GM19395 (cell line): Measurements from ENCODE around the gene TCAIM.

Experiments used
- ATAC-seq: cut with Tn5 transposase; IDR thresholded peaks from one replicate; pipeline ENCODE4 v1.9.1; 2021; ENCODE audit warnings: mild to moderate bottlenecking, moderate library complexity; ENCODE audit not compliant: unreplicated experiment

The TCAIM gene

DNA sequence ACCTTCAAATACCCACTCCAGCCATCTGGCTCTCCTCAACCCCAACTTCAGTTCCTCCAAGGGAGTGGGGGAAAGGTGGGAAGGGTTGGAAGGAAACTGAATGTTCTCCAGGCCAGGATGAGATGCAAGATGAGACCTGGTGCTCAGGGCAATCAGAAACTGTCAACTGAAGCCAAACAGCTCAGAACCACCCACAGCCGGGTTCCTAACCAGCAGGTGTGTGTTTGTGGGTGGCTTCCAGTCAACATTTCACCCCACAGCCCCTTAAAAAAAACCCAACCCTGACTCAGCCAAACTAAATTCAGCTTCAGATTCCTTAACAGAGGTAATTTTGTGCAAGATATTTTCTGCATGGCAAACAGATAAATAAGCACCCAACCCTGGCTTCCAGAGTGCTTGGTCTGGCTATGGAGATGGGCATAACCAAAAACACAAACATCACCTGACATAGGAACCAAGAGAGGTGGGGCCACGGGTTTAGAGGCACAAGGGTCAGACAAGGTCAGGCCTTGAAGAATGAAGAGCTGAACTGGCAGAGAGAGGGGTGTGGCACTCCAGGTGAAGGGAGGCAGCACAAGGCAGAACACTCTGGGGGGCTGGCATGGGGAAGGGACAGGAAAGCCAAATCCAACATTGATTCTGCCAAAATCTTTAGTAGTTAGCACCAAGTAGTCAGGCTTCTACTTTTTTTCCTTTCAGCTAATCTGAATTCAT lies 104.2 kb downstream of the TCAIM start:
- ATAC-seq, result no peak

DNA sequence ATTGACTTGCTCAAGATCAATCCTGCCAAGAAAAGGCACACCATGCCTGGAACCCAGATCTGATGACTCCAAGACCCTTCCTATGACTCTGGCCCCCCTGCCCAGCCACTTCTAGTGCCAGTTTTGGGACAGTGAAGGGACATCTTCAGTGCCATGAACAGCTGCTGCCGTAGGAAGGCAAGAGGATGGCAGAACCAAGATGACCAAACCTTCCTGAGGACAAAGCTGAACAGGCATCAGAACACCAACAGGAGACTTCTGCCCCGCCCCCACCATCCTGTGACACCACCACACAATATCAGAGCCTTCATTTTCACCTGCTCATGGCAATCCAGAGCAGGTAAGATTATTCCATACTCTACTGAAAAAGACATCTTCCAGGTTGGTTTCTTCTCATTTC lies 105.9 kb downstream of the TCAIM start:
- no peak for ATAC-seq

DNA sequence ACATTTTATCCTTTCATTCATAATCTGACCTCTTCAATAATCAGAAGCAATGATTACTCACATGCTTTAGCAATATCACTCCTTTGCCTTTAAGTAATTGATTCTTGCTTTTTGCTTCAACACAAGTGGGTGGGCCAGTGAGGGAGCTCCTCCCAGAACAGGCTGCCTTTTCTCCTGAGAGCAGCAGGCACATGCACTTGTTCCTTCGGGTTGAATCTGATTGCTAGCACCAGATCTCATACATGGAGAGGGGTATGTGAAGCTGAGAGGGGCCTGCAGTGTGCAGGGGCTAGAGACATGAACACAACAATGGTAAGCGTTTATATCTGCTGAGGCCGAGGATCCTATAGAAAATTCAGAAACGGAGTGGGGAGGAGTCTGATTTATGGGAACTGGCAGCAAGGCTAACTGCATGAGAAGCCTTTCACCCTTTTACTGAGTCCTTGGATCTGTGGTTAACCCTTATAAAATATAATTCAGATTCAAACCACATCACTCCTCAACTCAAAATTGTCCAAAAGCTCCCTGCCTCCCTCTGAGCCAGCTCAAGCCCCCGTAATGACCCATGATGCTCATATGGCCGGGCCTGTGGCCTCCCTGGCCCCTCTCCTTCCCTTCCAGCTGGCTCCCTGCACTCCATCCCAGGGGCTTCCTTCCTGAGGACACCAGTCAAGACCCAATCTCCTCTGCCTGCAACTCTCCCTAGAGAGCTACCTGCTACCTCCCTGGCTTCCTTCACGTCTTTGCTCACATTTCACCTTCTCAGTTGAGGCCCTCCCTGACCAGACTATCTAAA lies 106.5 kb downstream of the TCAIM start:
- ATAC-seq, result no peak

DNA sequence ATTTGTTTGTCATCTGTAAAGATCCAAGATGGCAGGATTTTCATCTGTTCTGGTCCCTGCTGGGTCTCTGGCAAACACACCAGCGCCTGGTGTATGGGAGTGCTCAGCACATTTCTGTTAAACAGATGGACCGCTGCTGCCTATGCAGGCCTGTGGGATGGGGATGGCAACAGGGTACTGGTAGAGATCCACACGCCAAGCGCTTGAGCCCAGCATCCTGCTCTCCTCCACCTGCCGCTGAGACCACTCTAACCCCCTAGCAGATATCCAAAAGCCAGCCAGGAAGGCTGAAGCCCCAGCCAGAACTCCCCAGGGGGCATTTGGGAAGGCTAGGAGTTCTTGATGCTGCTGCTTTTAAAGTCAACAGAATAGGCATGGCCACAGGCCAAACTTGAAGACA lies 107.2 kb downstream of the TCAIM start:
- ATAC-seq, result no peak

DNA sequence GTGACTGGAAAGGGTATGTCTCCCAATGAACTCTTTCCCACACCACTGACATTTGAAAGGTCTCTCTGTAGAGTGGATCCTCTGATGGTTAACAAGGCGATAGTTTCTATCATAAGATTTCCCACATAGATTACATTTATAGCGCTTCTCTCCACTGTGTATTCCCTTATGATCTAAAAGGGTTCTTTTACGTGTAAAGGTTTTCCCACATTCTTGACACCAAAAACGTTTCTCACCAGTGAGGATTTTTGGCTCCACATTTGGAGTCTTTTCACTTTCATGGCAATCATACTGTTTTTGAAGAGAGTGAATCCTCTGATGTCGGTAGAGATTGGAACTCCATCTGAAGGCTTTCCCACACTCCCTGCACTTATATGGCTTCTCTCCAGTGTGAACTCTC lies 108.4 kb downstream of the TCAIM start:
- ATAC-seq, result no peak

DNA sequence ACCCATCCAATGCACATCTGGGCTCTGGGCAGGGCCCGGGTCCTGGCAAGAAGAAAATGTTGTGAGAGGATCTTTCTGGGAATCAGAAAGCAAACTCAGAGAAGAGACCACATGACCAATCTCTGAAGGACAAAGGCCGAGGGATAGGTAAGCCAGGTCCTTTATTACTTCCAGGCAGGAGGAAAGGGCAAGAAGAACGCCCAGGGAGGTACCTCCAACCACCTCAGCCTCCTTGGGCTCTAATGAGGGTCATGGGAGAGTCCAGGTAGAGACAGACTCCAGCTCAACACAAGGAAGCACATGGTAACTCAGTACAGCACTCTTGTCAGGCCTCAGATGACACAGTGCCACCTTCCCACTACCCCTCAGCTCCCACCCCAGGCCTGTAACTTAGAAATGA lies 112.9 kb downstream of the TCAIM start:
- ATAC-seq, result no peak

DNA sequence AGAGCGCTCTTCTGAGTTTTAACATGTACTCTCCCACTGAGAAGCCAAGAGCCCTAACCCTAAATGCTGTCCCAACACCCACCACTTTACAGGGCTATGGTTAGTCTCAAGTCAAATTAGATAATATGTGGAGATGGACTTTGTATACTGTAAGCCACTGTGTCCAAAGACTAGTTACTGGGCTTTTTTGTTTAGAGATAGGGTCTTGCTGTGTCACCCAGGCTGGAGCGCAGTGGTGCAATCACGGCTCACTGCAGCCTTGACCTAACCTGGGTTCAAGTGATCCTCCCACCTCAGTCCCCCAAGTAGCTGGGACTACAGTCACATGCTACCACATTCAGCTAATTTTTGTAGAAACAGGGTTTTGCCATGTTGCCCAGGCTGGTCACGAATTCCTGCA lies 115.7 kb downstream of the TCAIM start:
- ATAC-seq, result no peak

DNA sequence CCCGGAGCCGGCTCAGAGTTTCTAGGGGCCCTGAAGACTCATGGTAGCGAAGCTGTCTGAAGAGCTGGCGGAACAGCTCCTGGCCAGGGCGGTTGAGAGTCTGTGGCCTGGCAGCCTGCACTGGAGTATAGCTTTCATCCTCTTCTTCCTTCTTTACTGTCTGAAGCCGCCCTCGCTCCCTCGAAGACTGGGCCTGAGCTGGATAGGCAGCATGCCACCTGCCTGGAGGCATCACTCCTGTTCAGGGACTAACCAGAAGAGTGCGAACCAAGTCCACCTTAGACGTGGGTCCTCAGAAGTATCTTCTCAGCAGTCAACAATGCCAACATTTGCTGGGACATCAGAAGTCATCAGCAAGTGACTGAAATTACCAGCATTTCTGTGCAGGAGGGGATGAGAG lies 116.8 kb downstream of the TCAIM start:
- ATAC-seq, result no peak
